Endothelial cell of umbilical vein (primary cell): Measurements from ENCODE around the gene SH3RF3. TPM values are rescaled to one million over a fixed set of nuclear protein-coding genes. Genes with fewer than 3 reads are reported as not detected.

ENCODE experiments used
- BruUV-seq: library from RNA; stranded (reverse); fragments of 400-500 nt; replicated peaks from 2 replicates; lab custom pipeline; 2021; lab: Mats Ljungman, UMichigan
- CTCF ChIA-PET: fragments of 300-600, 350-600 bp; sonication (Branson Sonifier 250); formaldehyde crosslinking; loops from one replicate; lab custom pipeline; 2021; ENCODE audit warnings: antibody characterized with exemption, inconsistent platforms; lab: Charles Lee
- POLR2A ChIA-PET: fragments of 300-600, 350-600 bp; sonication (Branson Sonifier 250); formaldehyde crosslinking; loops from one replicate; lab custom pipeline; 2021; ENCODE audit warnings: antibody characterized with exemption, inconsistent platforms; lab: Charles Lee
- DNase-seq: peaks from one replicate; pipeline ENCODE4 v3.0.0-alpha.2; 2011; ENCODE audit warnings: low read depth, low spot score
- FAIRE-seq: peaks from 2 replicates; lab custom pipeline; 2011; peaks lifted over from hg19 to GRCh38; lab: Jason Lieb, UNC
- H2AFZ ChIP-seq: 2 replicates; pipeline ENCODE4 v1.6.0; 2012; ENCODE audit warnings: low read depth, low read length, control low read depth, inconsistent platforms
- H3K27ac ChIP-seq: 2 replicates; pipeline ENCODE4 v1.5.1; 2011; ENCODE audit warnings: low read depth, mild to moderate bottlenecking, control low read depth, low read length, moderate library complexity; ENCODE audit not compliant: insufficient read depth
- H3K27me3 ChIP-seq, 2 experiments: 2 replicates each; pipeline versions ENCODE4 v1.6.0 to v1.6.1; 2011; ENCODE audit warnings: low read length in 2 of 2, mixed read lengths in 1 of 2; ENCODE audit not compliant: control insufficient read depth in 2 of 2, insufficient read depth in 2 of 2
- H3K36me3 ChIP-seq, 2 experiments: 2 replicates in 1 of 2; 3 replicates in 1 of 2; pipeline ENCODE4 v1.5.1; 2011; ENCODE audit warnings: low read length in 2 of 2, mild to moderate bottlenecking in 1 of 2, moderate library complexity in 1 of 2; ENCODE audit not compliant: control insufficient read depth in 2 of 2, insufficient read depth in 2 of 2; ENCODE audit errors: extremely low read depth in 1 of 2
- H3K4me1 ChIP-seq: 3 replicates; pipeline ENCODE4 v1.5.1; 2011; ENCODE audit warnings: mild to moderate bottlenecking, low read length; ENCODE audit not compliant: control insufficient read depth, insufficient read depth; ENCODE audit errors: extremely low read depth
- H3K4me2 ChIP-seq: 2 replicates; pipeline ENCODE4 v1.6.1; 2011; ENCODE audit warnings: low read length, control low read depth, mixed read lengths; ENCODE audit not compliant: insufficient read depth
- H3K4me3 ChIP-seq, 3 experiments: fragments of 200-600 bp in 1 of 3; sonication (generic), shearing (Covaris generic) in 1 of 3; replicated peaks in 1 of 3; 2 replicates each; pipeline ENCODE4 v1.5.1; 2011 to 2016; ENCODE audit warnings: control low read depth in 3 of 3, low read length in 3 of 3, mild to moderate bottlenecking in 2 of 3, inconsistent platforms in 1 of 3, low read depth in 1 of 3, moderate library complexity in 1 of 3; ENCODE audit not compliant: insufficient read depth in 1 of 3
- H3K79me2 ChIP-seq: 2 replicates; pipeline ENCODE4 v1.6.0; 2012; ENCODE audit warnings: low read length, inconsistent platforms; ENCODE audit not compliant: control insufficient read depth, insufficient read depth
- H3K9ac ChIP-seq: replicated peaks from 2 replicates; pipeline ENCODE3; 2011; ENCODE audit warnings: low read length, control low read depth; ENCODE audit not compliant: insufficient read depth; ENCODE audit errors: extremely low read depth
- H3K9me1 ChIP-seq: replicated peaks from 3 replicates; pipeline ENCODE4 v1.6.0; 2011; ENCODE audit warnings: mild to moderate bottlenecking, low read length; ENCODE audit not compliant: control insufficient read depth, insufficient read depth; ENCODE audit errors: extremely low read depth
- H3K9me3 ChIP-seq: replicated peaks from 2 replicates; pipeline ENCODE4 v1.5.1; 2012; ENCODE audit warnings: low read length, inconsistent platforms; ENCODE audit not compliant: control insufficient read depth, insufficient read depth
- H4K20me1 ChIP-seq: replicated peaks from 2 replicates; pipeline ENCODE3; 2011; ENCODE audit warnings: mild to moderate bottlenecking, low read length; ENCODE audit not compliant: control insufficient read depth, insufficient read depth; ENCODE audit errors: extremely low read depth
- EZH2 ChIP-seq: IDR thresholded peaks from 2 replicates; pipeline ENCODE4 v1.6.1; 2012; ENCODE audit warnings: borderline replicate concordance, low read depth, mild to moderate bottlenecking, moderate library complexity, low read length, inconsistent platforms; ENCODE audit not compliant: severe bottlenecking
- FOS ChIP-seq: IDR thresholded peaks from 2 replicates; pipeline ENCODE4 v1.6.1; 2011; ENCODE audit warnings: mild to moderate bottlenecking, low read length, moderate library complexity, borderline replicate concordance; ENCODE audit not compliant: insufficient read depth
- GATA2 ChIP-seq: IDR thresholded peaks from 2 replicates; pipeline ENCODE4 v1.7.0; 2011; ENCODE audit warnings: low read depth, mild to moderate bottlenecking, moderate library complexity, mixed read lengths, low read length; ENCODE audit not compliant: insufficient read length, insufficient read depth
- JUN ChIP-seq: IDR thresholded peaks from 2 replicates; pipeline ENCODE4 v1.6.1; 2011; ENCODE audit warnings: borderline replicate concordance, low read depth; ENCODE audit not compliant: insufficient read length, insufficient read depth
- MYC ChIP-seq: IDR thresholded peaks from one replicate; pipeline ENCODE4 v1.6.1; 2011; ENCODE audit warnings: mild to moderate bottlenecking, low read depth, low read length
- POLR2A ChIP-seq: IDR thresholded peaks from 2 replicates; pipeline ENCODE4 v1.6.1; 2012; ENCODE audit warnings: low read depth, mild to moderate bottlenecking, control low read depth, low read length
- POLR2AphosphoS5 ChIP-seq: IDR thresholded peaks from 2 replicates; pipeline ENCODE4 v1.6.1; 2012; ENCODE audit warnings: low read depth, mild to moderate bottlenecking, control low read depth, low read length, moderate library complexity; ENCODE audit not compliant: insufficient read depth
- dilution Hi-C: fragments of 300-500 bp; cut with MboI; formaldehyde crosslinking; loops from one replicate; pipeline ENCODE4 v1.15.0; 2019; ENCODE audit warnings: low sequenced_read_pairs; ENCODE audit not compliant: extremely low pct_ligation_motif_present
- intact Hi-C: fragments of 100-400 bp; cut with micrococcal nuclease; formaldehyde crosslinking; loops from one replicate; pipeline ENCODE4 v1.10.0; 2022
- polyA plus RNA-seq, 4 experiments: library from polyadenylated mRNA; depleted of rRNA in 3 of 4; stranded (reverse) in 3 of 4; unstranded in 1 of 4; fragments of >200 nt; gene quantifications; 2 replicates each; pipeline versions ENCODE4 v1.2.1 to v1.2.3, GENCODE V29; 2011 to 2012; ENCODE audit warnings: missing spikeins in 1 of 4
- total RNA-seq: library from RNA; stranded (reverse); gene quantifications from 2 replicates; pipeline ENCODE4 v1.2.3, GENCODE V29; 2021
- TF ChIP-seq, protein P1 (sequence below): IDR thresholded peaks from 2 replicates; pipeline ENCODE4 v1.6.1; 2011; ENCODE audit not compliant: insufficient read depth, insufficient read length
- TF ChIP-seq, protein P2 (sequence below), 2 donors: IDR thresholded peaks; 1 replicate in 1 of 2; 2 replicates in 1 of 2; pipeline ENCODE4 v1.5.1; 2011; ENCODE audit warnings: low read length in 2 of 2, mild to moderate bottlenecking in 2 of 2, moderate library complexity in 2 of 2, control low read depth in 1 of 2, inconsistent platforms in 1 of 2, low read depth in 1 of 2; ENCODE audit not compliant: insufficient read depth in 1 of 2; ENCODE audit errors: extremely low read depth in 1 of 2

SH3RF3 gene
- total and polyA plus RNA-seq, 2 donors (not counting 3 experiments of a cell fraction or from before 2014, with no cell fraction given), result 3.8 to 14.7 TPM

DNA sequence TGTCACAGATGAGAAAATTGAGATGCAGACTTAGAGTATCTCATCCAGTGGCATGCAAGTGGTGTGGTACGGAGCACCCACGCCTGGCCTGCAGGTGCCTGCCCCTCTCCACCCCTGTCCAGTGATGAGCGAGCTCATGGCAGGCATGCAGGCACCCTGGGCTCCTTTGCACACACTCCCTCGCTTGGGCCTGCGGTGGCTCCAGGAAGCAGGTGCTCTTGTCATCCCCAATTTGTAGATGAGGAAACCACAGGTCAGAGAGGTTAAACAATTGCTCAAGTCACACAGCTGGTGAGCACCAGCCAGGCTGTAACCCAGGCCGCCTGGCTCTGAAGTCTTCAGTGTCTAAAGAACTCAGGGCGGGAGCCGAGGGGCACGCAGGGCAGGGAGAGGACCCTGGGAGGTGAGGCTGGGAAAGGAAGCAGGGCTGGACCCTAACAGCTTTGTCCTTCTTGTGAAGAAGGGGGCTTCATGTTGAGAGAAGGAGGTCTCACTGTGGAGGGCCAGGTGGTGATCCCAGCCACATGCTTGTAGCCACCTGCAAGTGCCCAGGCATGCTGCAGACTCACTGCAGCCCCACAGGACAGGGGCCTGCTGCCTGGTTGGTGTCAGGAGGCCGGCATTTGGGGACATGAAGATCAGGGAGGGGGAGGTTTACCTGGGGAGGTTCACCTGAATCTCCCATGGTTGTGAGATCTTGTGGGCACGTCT is 166.2 kb downstream of the SH3RF3 start:
- ChIA-PET POLR2A (no interaction called here), CTCF (interaction anchor here (1.1 to 1.5 kb wide), 3 partner anchors 16 to 37 kb away, joined by 3 to 4 read pairs (median 4); no protein-coding TSS in a partner anchor)
- H3K9me3 ChIP-seq, result no peaks in the 10 kb centered on the region
- TF ChIP-seq MYC, result no peak
- TF ChIP-seq GATA2, result no peak
- TF ChIP-seq POLR2AphosphoS5, result no peak
- no peak for TF ChIP-seq FOS
- no peak for TF ChIP-seq JUN
- no peak for TF ChIP-seq POLR2A
- TF ChIP-seq, protein P1, sequence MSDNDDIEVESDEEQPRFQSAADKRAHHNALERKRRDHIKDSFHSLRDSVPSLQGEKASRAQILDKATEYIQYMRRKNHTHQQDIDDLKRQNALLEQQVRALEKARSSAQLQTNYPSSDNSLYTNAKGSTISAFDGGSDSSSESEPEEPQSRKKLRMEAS, result no peak
- DNase-seq (no peak), FAIRE-seq (no peak)
- H4K20me1 ChIP-seq, result no peaks in the 10 kb centered on the region
- H3K4me1 ChIP-seq, result peaks cover 12% of the 10 kb centered on the region
- dilution Hi-C loops, result no loop called here
- H3K9me1 ChIP-seq, result no peaks in the 10 kb centered on the region
- no peaks in the 10 kb centered on the region for H3K79me2 ChIP-seq
- H3K4me3 ChIP-seq, result no peak overlapping the region
- no peak overlapping the region for H3K9ac ChIP-seq
- H3K27ac ChIP-seq, result no peak overlapping the region
- no peak overlapping the region for H3K4me2 ChIP-seq
- H2AFZ ChIP-seq, result no peak overlapping the region
- H3K36me3 ChIP-seq, result no peaks in the 10 kb centered on the region
- intact Hi-C loops, result no loop called here
- H3K27me3 ChIP-seq, result no peaks in the 10 kb centered on the region
- no TSS peak for BruUV-seq

DNA sequence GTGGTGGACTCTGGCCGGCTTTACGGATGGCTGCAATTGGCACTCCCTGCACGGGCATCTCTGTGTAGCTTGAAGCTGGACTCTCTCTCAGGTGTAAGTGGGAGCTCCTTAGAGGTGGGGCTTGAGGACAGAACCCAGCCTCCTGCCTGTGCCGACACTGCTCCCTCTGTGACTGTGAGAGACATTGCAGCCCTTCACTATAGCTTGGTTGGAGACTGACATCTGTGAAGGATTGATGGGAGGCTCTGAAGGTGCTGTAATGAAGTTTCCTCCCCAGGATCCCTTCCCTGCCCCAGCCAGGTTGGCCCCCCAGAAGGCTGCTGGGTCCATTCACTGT is 166.7 kb downstream of the SH3RF3 start:
- Histone ChIP-seq H2AFZ (no peak overlapping the region), H3K36me3 (no peaks in the 10 kb centered on the region), H3K27ac (no peak overlapping the region), H3K4me2 (no peak overlapping the region), H3K4me3 (no peak overlapping the region), H3K79me2 (peaks cover 2% of the 10 kb centered on the region), H3K9me1 (no peaks in the 10 kb centered on the region), H3K9me3 (no peaks in the 10 kb centered on the region), H3K27me3 (no peaks in the 10 kb centered on the region), H3K4me1 (peaks cover 15% of the 10 kb centered on the region), H4K20me1 (no peaks in the 10 kb centered on the region), H3K9ac (no peak overlapping the region)
- ChIA-PET CTCF (interaction anchor here (1.3 kb wide), 1 partner anchor 16 kb away, joined by 4 read pairs; no protein-coding TSS in a partner anchor), POLR2A (no interaction called here)
- BruUV-seq, result no TSS peak
- FAIRE-seq, result no peak
- no peak for DNase-seq
- TF ChIP-seq GATA2 (no peak), JUN (no peak), POLR2A (no peak), MYC (no peak), FOS (no peak), EZH2 (no peak), POLR2AphosphoS5 (no peak)
- TF ChIP-seq, protein P2, sequence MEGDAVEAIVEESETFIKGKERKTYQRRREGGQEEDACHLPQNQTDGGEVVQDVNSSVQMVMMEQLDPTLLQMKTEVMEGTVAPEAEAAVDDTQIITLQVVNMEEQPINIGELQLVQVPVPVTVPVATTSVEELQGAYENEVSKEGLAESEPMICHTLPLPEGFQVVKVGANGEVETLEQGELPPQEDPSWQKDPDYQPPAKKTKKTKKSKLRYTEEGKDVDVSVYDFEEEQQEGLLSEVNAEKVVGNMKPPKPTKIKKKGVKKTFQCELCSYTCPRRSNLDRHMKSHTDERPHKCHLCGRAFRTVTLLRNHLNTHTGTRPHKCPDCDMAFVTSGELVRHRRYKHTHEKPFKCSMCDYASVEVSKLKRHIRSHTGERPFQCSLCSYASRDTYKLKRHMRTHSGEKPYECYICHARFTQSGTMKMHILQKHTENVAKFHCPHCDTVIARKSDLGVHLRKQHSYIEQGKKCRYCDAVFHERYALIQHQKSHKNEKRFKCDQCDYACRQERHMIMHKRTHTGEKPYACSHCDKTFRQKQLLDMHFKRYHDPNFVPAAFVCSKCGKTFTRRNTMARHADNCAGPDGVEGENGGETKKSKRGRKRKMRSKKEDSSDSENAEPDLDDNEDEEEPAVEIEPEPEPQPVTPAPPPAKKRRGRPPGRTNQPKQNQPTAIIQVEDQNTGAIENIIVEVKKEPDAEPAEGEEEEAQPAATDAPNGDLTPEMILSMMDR (IDR thresholded peaks at IDR 0.05; ENCODE audit: extremely low read depth in 1 of 2, insufficient read depth in 1 of 2, low read depth in 1 of 2, low read length in 2 of 2), result no peak
- TF ChIP-seq, protein P1, result no peak
- intact Hi-C loops (no loop called here), dilution Hi-C loops (no loop called here)
